Stimulated activated CD4-positive, alpha-beta T cell treated with anti-CD3 and anti-CD28 coated beads, Interleukin-4, amount 100 ng/mL, for 24 hours (primary cell): ENCODE results near the gene ERN1.

Source experiments
- DNase-seq: peaks from one replicate; pipeline ENCODE4 v3.0.0-alpha.2; 2020

ERN1 gene

DNA sequence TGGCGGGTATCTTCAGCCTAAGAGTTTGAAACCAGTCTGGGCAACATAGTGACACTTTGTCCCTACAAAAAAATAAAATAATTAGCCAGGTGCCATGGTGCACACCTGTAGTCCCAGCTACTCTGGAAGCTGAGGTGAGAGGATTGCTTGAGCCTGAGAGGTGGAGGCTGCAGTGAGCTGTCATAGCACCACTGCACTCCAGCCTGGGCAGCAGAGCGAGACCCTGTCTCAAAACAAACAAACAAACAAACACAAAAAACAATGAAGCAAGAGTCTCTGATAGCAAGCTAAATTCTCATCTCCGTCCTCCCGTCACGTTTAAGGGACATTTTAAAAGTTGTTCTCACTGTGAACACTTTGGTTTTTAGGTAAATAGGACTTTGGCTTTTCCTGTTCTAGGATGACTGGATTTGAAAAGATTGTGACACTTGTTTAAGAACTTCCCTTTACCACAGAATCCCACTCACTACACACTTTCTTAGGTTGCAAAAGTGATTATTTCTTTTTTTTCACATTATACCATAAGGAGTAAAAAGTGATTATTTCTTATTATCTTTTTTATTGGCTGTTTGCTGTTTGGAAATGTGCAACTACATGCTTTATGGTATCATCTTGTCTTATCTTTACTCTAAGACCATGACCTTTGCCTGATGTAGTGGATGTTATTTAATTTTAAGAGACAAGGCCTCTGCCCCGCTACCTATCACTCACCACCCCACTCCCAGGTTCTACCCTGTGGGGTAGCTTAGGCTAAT lies 4.4 kb upstream of the ERN1 start:
- no peak for DNase-seq

DNA sequence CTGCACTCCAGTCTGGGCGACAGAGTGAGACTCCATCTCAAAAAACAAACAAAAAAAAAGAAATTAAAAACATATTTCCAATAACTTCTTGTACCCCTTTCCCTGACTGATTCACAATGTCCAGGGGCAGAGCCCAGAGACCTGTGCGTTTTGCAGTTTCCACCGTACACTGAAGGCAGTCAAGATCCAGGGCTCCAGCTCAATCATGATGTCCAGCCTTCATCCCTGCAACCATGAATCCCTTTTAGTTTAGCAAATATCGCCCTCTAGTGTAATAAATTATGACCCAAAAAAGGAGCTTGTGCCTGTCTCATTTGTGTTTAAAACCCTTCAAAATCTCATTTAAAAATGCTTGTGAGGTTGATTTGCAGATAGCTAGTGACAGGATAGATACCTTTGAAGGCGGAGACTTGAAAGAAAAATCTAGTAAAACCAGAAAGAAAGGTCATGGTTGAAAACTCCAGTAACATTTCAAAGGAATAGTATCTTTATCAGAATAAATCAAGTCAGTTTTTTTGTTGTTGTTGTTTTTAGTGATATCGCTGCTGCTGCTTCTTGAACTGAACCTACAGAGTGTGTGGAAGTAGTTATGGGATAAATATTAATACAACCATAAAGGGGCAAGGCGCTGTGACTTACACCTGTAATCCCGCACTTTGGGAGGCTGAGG lies 3.7 kb upstream of the ERN1 start:
- DNase-seq, result peak; percentile 21

DNA sequence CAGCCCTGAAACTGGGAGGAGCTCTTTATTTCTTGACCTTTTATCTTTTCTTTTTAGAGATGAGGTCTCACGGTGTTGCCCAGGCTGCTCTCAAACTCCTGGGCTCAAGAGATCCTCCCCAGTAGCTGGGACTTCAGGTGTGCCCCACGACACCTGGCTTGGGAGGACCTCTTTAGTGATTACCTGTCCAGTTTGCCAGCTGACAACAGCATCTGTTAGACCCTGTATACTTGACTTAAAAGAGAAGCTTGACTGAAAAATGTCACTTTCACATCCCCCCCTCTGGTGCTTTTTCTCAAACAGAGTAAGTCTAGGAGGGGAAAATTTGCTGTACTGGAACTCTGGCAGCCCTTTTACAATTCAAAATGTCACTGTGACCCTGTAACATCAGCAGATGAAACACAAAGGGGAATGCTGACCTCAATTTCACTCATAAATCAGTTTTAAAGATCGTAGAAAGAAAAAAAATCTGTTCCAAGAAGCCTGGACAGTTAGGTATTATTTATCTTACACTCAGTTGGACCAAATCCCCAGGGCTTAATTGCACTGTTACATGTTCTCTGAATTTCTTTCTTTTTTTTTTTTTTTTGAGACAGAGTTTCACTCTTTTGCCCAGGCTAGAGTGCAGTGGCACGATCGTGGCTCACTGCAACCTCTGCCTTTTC lies 1.8 kb upstream of the ERN1 start:
- no peak for DNase-seq

DNA sequence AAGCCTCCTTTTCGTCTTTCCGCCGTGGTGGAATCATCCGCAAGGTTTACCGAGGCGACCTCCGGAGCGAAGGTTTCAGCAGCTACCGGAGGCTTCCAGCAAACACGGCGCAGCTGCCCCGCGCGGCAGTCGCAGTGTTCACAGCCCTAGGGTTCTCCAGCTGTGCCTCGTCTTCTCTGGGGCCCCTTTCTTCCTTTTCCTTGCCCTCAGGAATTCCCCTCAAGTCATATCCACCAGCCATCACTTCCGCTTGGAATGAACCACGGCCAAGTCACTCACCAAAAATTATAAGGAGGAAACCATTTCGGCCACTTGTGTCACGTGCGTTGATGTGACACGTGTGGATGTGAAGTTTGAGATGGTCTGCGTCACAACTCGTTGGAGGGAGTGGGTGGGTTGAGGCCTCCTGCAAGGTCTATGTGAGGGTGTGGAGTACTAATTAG lies 636 bp upstream of the ERN1 start:
- peak; percentile 78 for DNase-seq

DNA sequence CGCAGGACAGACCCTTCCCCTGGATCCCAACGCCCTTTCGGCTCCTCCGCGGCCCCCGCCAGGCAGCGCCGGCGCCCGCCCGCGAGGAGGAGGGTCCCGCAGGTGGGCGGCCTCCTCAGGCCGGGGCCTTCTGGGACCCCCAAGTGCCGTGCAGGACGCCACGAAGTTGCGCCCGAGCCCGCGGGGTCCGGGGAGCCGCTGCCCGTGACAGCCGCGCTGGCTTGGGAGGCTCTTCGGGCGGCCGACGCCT lies 504 bp downstream of the ERN1 start:
- DNase-seq, result no peak

DNA sequence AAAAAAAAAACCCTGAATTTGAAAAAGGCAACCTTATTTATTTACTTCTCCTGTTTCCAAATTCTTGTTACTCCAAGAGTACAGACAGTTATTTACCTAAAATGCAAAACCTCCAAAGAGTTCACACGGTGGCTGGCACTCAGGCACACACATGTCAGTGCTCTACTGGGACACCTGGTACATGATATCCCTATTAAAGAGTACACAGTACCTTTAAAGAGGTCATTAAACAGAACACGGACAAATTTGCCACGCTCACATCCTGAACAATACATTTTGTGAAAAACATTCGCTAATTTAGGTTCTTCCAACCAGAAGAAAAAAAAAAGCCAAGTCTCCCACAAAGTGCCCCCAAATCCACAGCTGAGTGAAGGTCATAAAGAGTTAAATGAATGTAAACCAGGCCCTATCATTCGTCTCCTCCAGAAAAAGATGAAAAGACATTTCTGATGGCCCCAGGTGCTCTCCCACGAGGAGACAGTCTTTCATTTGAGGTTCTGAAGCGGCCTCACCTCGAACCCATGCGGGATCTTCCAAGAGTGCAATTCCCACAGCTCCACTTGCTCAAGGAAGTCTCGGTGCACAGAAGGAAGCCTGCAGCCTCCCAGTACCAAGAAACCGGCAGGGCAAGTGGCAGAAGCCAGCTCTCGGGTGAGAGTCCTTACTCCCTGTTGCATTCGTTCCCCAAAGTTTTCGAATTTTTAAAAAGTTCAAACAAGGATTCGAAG lies 993 bp downstream of the ERN1 start:
- peak; percentile 21 for DNase-seq

DNA sequence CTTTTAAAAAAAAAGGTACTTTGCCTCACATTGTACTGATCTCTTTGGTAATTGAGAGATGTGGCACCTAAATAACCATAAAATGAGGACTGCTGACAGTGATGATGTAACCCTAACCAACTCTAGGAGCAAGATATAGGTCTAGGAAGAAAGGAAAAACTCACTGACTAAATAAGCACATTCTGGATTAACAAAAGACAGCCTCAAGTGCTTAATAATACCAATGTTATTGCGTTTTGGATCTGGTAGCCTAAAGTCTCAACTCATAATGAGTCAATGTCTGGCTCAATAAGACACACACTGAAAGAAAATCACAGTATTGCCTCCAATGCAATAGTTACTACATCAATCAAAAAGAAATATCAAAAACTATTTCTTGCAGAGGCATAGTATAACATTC lies 3.0 kb downstream of the ERN1 start:
- DNase-seq, result no peak

DNA sequence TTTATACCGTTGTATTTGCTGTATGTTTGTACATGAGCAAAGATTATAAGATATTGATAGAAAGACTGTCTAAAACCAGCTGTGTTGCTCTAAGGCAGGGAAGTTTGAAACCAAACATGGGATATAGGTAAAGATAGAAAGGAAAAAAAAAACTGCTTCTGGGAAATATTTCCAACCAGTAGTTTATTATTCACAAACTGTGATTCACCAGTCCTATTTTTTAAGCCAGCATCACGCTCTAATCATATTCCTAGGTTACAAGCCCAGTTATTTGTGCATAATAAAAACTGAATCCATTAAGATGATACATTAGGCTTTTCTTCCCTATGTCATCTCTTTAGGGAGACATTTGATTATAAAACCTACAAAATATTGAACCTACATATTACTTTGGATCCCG lies 4.0 kb downstream of the ERN1 start:
- no peak for DNase-seq

DNA sequence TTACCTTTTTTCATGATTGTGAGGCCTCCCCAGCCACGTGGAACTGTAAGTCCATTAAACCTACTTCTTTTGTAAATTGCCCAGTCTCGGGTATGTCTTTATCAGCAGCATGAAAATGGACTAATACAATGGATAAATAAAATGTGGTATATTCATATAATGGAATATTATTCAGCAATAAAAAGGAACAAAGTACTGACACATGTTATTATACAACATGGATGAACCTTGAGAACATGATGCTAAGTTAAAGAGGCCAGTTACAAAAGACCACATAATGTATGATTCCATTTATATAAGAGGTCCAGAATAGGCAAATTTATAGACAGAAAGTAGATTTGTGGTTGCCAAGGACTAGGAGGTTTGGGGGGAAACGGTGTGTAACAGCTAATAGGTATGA lies 5.3 kb downstream of the ERN1 start:
- no peak for DNase-seq

DNA sequence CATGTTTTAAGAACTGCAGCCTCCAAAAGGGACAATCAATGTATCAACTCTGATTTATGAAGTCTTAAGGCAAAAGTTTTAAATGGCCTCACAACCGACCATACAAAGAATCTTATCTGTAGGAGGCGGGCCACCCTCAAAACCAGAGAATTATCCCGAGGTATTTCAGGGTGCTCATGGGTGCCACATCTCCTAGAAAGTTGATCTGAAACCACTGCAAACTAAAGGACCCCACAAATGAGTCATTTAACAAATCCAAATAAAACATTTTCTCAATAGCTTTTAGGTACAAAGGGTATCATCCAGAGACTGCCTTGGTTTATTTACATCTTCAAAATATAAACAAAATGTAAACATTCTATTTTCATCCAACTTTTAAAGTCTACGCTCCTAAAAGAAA lies 6.8 kb downstream of the ERN1 start:
- DNase-seq, result no peak

DNA sequence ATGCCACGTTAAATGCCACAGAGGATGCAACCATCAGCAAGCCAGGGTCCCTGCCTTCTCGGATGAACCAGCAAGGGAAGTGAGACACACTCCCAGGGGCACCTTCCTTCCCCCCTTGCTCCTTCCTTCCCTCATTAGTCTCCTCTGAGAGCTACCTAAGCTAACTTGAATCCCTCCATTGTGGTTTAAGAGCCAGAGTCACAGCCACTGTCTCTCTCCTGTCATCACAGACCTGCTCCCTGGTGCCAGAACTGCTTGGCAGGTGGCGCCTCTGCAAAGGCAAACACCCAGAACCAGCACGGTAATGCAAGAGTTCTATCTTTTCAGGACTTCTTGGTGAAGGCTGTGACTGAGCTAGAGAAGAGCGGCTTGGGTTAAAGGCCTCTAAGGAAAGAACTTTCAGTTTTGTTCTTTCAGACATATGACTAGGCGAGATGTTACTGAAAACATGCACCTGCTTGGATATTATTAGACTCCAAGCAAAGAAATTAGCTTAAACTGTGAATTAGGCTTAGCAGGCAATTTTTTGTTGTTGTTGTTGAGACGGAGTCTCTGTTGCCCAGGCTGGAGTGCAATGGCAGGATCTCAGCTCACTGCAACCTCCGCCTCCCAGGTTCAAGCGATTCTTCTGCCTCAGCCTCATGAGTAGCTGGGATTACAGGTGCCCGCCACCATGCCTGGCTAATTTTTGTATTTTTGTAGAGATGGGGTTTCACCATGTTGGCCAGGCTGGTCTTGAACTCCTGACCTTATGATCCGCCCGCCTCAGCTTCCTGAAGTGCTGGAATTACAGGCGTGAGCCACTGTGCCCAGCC lies 8.8 kb downstream of the ERN1 start:
- DNase-seq, result peak; percentile 25

DNA sequence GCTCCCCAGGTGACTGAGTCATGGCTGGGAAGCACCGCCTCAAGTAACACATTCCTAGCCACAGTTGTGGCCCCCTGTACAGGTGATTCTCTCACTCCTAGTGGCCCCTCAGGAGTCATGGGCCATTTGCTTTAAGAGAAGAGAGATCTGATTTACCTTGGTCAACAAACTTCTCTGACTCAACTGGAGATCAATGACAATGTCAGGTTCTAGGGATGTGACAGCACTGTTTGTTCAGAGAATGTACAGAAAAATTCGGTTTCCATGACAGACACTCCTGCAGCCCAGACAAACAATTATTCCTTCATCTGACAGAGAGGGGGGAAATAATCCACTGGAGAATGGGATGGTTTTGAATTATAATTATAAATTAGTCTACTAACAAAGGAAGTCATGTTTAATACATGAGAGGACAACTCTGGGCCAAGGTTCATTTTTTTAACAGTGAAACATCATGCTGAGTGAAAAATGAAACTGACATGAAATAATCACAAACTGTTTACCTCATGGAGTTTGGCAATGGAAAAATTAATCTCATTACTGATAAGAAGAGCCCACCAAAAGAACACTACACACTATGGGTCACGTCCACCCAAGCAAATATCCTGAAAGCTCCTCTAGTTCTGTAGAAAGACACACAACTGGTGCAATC lies 9.7 kb downstream of the ERN1 start:
- DNase-seq, result no peak

DNA sequence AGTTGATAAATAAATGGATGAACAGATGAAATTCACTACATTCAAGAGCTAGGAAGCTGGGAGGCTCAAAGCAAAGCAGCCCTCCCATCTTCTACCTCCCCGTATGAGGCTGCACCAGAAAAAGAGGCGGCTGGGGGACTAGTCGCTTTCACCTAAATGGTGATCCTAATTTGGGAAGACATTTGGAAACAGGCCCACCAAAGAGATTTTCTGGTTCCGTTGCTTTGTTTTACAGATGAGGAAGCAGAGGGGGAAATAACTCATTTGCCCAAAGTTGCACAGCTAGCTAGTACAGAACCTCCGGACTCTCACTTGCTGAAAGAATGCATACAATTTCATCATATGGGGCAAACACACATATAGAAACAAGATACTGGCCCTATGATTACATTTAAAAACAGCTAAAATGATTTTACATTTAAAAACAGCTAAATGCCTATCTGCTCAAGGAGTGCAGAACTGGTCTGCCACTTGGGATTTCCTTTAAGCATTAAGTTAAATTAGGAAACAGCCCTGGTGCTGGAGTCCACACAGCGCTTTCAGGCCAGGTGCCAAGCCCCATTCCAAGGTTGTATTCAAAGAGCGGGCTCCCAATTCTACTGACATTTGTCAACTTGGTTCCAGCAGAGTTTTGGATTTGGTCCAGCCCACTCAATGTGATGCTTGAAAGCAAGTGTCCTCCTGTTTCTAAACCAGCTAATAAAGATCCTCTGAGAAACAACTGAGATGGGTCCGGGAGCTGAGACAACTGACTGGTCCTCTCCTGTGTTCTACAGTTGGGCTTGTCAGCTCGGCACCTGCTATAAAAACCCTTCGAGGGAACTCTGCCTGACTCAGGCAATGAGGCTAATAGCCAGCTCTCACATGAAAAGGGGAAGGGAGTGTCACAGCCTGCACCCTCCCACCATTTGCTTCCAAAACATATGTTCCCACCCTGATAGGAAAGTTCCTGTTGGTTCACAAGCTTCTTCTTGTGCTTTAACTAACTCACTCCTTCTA lies 11.7 kb downstream of the ERN1 start:
- no peak for DNase-seq

DNA sequence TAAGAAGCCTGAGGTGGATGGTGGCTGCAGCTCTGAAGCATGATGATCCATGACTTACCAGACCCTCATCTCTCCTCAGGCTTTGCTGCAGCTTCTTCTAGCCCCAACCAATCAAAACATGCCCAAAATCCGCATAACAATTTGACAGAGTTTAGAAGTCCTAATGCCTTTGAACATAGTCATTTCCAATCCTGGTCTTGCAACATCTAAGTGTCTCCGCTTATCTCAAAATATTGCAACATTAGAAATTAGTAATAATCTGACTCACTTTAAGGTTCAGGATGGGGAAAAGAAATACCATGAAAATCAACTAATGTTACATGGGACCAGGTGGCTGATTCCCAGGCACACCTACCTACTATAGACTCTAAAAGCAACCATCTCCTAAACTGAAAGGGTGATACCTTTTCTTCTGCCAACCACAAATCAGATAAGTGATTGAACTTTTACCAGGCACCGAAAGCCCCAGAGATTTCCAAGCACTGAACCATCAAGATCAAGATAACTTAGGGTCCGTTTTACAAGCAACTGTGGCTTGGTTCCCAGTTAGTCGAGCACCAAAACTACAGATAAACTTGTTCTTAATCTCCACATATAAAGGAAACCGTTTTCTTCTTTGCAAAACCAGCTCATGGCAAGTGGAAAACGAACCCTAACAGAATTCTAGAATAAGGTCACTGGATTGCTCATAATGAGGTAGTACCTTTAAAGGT lies 14.0 kb downstream of the ERN1 start:
- DNase-seq, result no peak

DNA sequence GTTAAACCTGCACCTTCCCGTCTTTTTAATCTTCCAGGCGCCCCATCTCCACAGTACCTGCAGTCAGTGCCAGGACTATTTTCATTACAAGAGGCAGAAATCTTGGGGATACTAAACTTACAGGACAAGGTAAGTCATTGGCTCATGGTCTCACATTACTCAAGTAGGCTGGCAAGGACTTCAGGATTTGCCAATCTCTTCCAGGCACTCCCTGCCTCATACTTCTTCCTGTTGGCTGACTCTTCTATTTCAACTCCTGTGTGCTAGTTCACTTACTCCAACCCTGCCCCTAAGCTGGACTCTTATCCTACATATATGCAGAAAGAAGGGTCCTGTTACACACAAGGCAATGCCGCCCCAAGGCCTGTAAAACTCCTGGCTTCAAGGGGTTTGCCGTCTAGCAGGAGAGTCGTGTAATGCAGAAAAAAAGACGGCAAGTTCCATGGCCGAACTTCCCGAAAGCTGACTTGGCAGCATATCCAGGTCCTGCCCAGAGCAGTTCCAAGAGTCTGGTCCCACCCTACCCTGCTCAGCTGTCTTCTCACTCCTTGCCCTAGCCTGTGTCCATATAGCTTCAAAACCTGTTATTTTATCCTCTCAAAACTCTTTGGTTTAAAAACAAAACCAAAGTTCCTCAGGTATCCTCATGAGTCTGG lies 14.8 kb downstream of the ERN1 start:
- no peak for DNase-seq

DNA sequence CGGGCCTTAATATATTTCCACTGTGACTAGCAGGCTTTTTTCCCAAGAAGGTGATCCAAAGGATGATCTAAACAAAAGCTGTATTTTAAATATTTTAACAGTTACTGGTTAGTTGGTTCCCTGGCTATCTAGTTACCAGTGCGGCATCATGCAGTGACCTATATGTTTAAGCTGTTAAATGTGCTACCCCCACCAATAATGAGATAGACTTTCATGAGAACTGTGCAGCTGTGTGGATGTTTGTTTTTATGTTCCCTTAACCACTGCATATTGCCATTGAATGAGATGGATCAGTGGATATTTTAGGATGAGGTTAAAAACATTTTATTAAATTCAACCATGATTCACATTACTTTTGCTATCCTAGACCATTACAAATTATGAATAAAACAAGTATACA lies 16.9 kb downstream of the ERN1 start:
- DNase-seq, result no peak

DNA sequence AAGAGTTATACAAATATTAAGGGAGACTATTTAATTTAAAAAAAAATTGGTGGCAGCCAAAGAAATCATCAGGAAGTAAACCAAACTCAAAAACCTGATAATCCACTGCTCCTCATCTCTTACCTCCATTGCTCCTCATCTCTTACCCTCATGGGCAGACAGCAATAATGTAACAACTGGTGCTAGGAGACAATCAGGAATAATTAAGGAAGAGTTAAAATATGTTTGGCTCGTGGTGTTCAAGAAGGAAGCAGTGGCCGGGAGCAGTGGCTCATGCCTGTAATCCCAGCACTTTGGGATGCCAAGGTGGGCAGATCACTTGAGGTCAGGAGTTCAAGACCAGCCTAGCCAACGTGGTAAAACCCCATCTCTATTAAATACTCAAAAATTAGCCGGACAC lies 18.1 kb downstream of the ERN1 start:
- DNase-seq, result no peak

DNA sequence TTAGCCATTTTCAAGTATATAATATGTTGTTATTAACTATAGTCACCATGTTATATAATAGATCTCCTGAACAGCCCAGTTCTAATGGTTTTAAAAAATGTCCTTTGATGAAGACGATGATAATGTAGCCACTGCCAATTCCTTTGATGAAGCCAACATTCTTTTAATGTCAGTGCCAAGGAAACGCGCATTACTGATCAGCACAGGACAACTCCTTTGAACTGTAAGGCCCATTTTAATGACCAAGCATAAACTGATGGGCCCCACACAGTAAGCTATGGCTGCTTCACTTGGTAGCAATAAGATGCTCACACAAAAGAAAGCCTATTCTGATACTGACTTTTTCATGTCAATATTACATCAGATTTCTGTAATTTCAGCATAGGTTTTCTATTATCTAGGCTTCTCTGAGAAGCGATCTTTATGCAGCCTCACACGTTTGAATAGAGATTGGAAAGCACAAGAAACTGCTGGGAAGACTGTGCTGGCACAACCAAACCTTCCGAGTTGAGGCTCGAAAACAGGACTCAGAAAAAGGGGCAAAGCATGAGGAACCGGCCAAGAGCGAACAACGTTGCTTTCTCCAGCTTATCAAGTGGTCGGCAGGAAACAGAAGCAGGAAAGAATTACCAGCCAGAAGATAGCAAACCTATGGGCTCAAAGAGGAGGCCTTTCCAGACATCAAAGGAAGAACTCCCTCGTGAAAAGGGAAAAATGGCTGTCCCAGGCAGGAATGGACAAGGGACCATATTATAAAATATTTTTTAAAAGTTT lies 19.4 kb downstream of the ERN1 start:
- no peak for DNase-seq

DNA sequence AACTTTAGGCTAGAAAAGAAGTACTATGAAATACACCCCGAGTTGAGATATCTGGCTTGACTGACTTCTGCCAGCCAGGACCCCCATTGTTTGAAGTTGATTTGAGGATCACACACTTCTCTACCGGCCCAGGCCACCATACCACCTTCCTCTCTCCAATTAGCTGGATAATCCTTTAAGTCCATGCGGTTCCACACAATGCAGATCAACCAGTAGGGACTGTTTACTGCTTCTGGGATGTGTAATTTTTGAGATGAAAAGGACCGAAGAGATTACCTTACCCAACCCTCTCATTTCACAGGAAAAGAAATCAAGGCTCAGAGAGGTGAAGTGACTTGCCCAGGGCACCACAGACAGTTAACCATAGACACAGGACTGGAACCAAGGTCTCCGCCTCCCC lies 20.5 kb downstream of the ERN1 start:
- DNase-seq, result no peak
